Measurements from ENCODE around the gene ZGPAT. TPM values are rescaled to one million over a fixed set of nuclear protein-coding genes. Genes with fewer than 3 reads are reported as not detected.
"Not testable (repeated sequence)": the region's sequence is repeated elsewhere in the genome, so short reads cannot be mapped to it uniquely, and the experiment has no call there.

Gene ZGPAT
- total RNA-seq, 6 donors from 2014 or later, result 24.8 to 70.2 (median 36.8) TPM

DNA sequence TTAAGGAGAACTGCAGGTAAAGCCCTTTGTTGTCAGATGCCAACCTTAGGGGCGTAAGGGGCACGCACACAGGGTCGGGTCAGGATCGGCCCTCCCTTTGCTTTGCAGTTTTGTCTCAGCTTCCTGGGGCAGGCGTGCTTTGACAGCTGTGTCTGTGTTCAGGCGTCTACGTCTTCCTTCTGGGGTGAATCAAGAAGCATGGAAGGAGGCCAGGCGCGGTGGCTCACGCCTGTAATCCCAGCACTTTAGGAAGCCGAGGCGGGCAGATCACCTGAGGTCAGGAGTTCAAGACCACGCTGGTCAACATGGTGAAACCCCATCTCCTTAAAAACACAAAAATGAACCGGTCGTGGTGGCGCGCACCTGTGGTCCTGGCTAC, 1.3 kb downstream of the ZGPAT start:
- H3K4me1 ChIP-seq, result peaks cover 24 to 33% (median 26%) of the 10 kb centered on the region in 4 donors
- ATAC-seq (ENCODE audit: low FRiP score in 2 of 2) (no peak), DNase-seq (no peak)
- H3K36me3 ChIP-seq, result peaks cover 24 to 64% (median 50%) of the 10 kb centered on the region in 4 donors
- H3K4me3 ChIP-seq, result peak overlapping the region in 3 of 4 donors; percentile 79 to 98 (median 96)
- no peaks in the 10 kb centered on the region for H3K27me3 ChIP-seq
- no peak for TF ChIP-seq POLR2A (IDR thresholded peaks at IDR 0.05)
- TF ChIP-seq, protein P1, sequence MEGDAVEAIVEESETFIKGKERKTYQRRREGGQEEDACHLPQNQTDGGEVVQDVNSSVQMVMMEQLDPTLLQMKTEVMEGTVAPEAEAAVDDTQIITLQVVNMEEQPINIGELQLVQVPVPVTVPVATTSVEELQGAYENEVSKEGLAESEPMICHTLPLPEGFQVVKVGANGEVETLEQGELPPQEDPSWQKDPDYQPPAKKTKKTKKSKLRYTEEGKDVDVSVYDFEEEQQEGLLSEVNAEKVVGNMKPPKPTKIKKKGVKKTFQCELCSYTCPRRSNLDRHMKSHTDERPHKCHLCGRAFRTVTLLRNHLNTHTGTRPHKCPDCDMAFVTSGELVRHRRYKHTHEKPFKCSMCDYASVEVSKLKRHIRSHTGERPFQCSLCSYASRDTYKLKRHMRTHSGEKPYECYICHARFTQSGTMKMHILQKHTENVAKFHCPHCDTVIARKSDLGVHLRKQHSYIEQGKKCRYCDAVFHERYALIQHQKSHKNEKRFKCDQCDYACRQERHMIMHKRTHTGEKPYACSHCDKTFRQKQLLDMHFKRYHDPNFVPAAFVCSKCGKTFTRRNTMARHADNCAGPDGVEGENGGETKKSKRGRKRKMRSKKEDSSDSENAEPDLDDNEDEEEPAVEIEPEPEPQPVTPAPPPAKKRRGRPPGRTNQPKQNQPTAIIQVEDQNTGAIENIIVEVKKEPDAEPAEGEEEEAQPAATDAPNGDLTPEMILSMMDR (IDR thresholded peaks at IDR 0.05), result no peak
- TF ChIP-seq POLR2AphosphoS5 (IDR thresholded peaks at IDR 0.05), result no peak
- no peak for TF ChIP-seq EP300 (IDR thresholded peaks at IDR 0.05)
- no peak overlapping the region for H3K27ac ChIP-seq
- no peaks in the 10 kb centered on the region for H3K9me3 ChIP-seq
- WGBS, 2 donors, result 89 to 95% methylated on average over 17 of the region's 17 CpGs

DNA sequence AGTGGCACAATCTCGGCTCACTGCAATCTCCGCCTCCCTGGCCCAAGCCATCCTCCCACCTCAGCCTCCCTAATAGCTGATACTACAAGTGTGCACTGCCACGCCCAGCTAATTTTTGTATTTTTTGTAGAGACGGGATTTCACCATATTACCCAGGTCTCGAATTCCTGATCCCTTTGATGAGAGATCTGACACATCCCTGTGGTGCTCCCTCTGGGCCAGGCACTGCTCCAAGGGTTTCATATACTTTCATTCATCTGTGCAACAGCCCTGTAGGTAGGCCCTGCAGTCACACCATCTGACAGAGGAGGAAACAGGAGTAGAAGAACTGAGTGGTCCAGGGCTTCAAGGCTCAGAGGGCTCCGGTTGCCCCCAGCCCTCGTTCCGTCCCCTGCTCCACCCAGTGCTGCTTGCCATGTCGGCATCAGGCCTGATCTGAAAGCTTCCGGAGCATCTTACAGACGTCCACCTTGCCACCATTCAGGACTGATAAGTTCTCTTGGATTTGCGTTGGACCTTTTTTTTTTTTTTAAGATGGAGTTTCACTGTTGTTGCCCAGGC, 3.3 kb downstream of the ZGPAT start:
- 83 to 86% methylated on average over 11 to 12 of the region's 12 CpGs for WGBS, 2 donors
- DNase-seq (no peak), ATAC-seq (ENCODE audit: low FRiP score in 2 of 2) (no peak)
- no peak for TF ChIP-seq POLR2A (IDR thresholded peaks at IDR 0.05)
- no peak for TF ChIP-seq POLR2AphosphoS5 (IDR thresholded peaks at IDR 0.05)
- TF ChIP-seq EP300 (IDR thresholded peaks at IDR 0.05), result no peak
- TF ChIP-seq, protein P1 (IDR thresholded peaks at IDR 0.05), result no peak
- H3K9me3 ChIP-seq, result peaks cover 0 to 9% (median 7%) of the 10 kb centered on the region in 4 donors
- no peaks in the 10 kb centered on the region for H3K27me3 ChIP-seq
- no peak overlapping the region for H3K27ac ChIP-seq
- peaks cover 21 to 29% (median 23%) of the 10 kb centered on the region in 4 donors for H3K4me1 ChIP-seq
- H3K4me3 ChIP-seq, result no peak overlapping the region
- H3K36me3 ChIP-seq, result peaks cover 9 to 59% (median 39%) of the 10 kb centered on the region in 4 donors

GRCh38 chr20:63712191-63712590, 4.4 kb downstream of the ZGPAT start:
- Histone ChIP-seq H3K4me3 (no peak overlapping the region), H3K4me1 (peaks cover 11 to 19% (median 13%) of the 10 kb centered on the region in 4 donors), H3K36me3 (peaks cover 7 to 62% (median 36%) of the 10 kb centered on the region in 4 donors), H3K27me3 (no peaks in the 10 kb centered on the region), H3K9me3 (peaks cover 0 to 9% (median 7%) of the 10 kb centered on the region in 4 donors), H3K27ac (no peak overlapping the region)
- TF ChIP-seq POLR2A (IDR thresholded peaks at IDR 0.05) (no peak), EP300 (IDR thresholded peaks at IDR 0.05) (no peak), POLR2AphosphoS5 (IDR thresholded peaks at IDR 0.05) (no peak)
- TF ChIP-seq, protein P1 (IDR thresholded peaks at IDR 0.05), result no peak
- 95 to 100% methylated on average over 1 of the region's 1 CpG for WGBS, 2 donors
- no peak for ATAC-seq (ENCODE audit: low FRiP score in 2 of 2)
- DNase-seq, result no peak

- no peak overlapping the region for H3K27ac ChIP-seq
- H3K9me3 ChIP-seq, result peaks cover 0 to 16% (median 9%) of the 10 kb centered on the region in 4 donors
- no peaks in the 10 kb centered on the region for H3K27me3 ChIP-seq
- WGBS, 2 donors, result 97% methylated on average over 5 of the region's 5 CpGs
- no peak for ATAC-seq (ENCODE audit: low FRiP score in 2 of 2)
- H3K36me3 ChIP-seq, result peaks cover 7 to 74% (median 48%) of the 10 kb centered on the region in 4 donors
- H3K4me1 ChIP-seq, result no peaks in the 10 kb centered on the region
- DNase-seq, result no peak
- no peak overlapping the region for H3K4me3 ChIP-seq
- TF ChIP-seq, protein P1 (IDR thresholded peaks at IDR 0.05), result no peak
- TF ChIP-seq POLR2A (IDR thresholded peaks at IDR 0.05) (no peak), EP300 (IDR thresholded peaks at IDR 0.05) (no peak), POLR2AphosphoS5 (IDR thresholded peaks at IDR 0.05) (no peak)
These were observed 7.0 kb downstream of the ZGPAT start for GRCh38 chr20:63714858-63715257.

DNA sequence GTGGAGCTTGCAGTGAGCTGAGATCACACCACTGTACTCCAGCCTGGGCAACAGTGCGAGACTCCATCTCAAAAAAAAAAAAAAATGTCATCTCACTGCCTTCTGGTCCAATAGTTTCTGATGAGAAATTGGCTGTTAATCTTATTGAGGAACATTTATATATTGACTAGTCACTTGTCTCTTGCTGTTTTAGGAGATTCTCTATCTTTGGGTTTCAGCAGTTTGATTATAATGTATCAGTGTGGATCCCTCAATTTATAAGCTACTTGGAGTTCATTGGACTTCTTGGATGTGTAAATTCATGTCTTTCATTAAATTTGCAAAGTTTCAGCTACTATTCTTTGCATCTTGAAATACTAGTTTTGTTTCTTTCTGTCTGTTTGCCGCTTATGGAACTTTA, 11.2 kb downstream of the ZGPAT start:
- no peak for TF ChIP-seq POLR2AphosphoS5 (IDR thresholded peaks at IDR 0.05)
- TF ChIP-seq, protein P1 (IDR thresholded peaks at IDR 0.05), result no peak
- TF ChIP-seq POLR2A (IDR thresholded peaks at IDR 0.05), result no peak
- TF ChIP-seq EP300 (IDR thresholded peaks at IDR 0.05), result no peak
- Histone ChIP-seq H3K27ac (no peak overlapping the region), H3K36me3 (peaks cover 4 to 66% (median 43%) of the 10 kb centered on the region in 4 donors), H3K4me1 (no peaks in the 10 kb centered on the region), H3K9me3 (peaks cover 0 to 16% (median 9%) of the 10 kb centered on the region in 4 donors), H3K4me3 (no peak overlapping the region), H3K27me3 (no peaks in the 10 kb centered on the region)
- no peak for DNase-seq
- no peak for ATAC-seq (ENCODE audit: low FRiP score in 2 of 2)
- WGBS, 2 donors, result 93 to 100% methylated on average over 2 of the region's 2 CpGs

DNA sequence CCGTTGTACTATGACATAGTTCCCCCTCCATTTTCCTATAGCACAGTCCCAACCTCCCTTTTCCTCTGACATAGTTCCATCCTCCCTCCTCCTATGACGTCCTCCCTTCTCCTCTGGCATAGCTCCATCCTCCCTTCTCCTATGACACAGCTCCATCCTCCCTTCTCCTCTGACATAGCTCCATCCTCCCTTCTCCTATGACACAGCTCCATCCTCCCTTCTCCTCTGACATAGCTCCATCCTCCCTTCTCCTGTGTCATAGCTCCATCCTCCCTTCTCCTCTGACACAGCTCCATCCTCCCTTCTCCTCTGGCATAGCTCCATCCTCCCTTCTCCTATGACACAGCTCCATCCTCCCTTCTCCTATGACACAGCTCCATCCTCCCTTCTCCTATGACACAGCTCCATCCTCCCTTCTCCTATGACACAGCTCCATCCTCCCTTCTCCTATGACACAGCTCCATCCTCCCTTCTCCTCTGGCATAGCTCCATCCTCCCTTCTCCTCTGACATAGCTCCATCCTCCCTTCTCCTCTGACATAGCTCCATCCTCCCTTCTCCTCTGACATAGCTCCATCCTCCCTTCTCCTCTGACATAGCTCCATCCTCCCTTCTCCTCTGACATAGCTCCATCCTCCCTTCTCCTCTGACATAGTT, 15.3 kb downstream of the ZGPAT start:
- not testable (repeated sequence) for ATAC-seq (ENCODE audit: low FRiP score in 2 of 2); H3K27ac ChIP-seq; H3K4me3 ChIP-seq; H3K4me1 ChIP-seq; H3K27me3 ChIP-seq; DNase-seq
- peaks cover 4 to 21% (median 9%) of the 10 kb centered on the region in 4 donors for H3K9me3 ChIP-seq
- WGBS, 2 donors, result 86 to 92% methylated on average over 2 of the region's 2 CpGs
- H3K36me3 ChIP-seq, result peaks cover 4 to 42% (median 28%) of the 10 kb centered on the region in 4 donors

Data from upper lobe of left lung (tissue), 6 donors.